Kidney (tissue), 14 donors: ENCODE results near the gene ENOPH1. TPM values are rescaled to one million over a fixed set of nuclear protein-coding genes. Genes with fewer than 3 reads are reported as not detected.
"Not testable (repeated sequence)": the region's sequence is repeated elsewhere in the genome, so short reads cannot be mapped to it uniquely, and the experiment has no call there.

ENCODE experiments used
- DNase-seq, 5 donors: peaks; one replicate each; pipeline ENCODE4 v3.0.0-alpha.2; 2013 to 2020
- FAIRE-seq: peaks from 2 replicates; lab custom pipeline; 2012; peaks lifted over from hg19 to GRCh38; lab: Jason Lieb, UNC
- H3K27ac ChIP-seq, 2 donors: one replicate each; pipeline ENCODE4 v1.7.0; 2013; ENCODE audit warnings: low read depth in 2 of 2, low read length in 2 of 2, inconsistent platforms in 1 of 2
- H3K27me3 ChIP-seq: one replicate; pipeline ENCODE4 v1.7.1; 2013; ENCODE audit warnings: low read length, inconsistent platforms; ENCODE audit not compliant: control insufficient read depth, insufficient read depth
- H3K36me3 ChIP-seq, 3 donors: one replicate each; pipeline versions ENCODE4 v1.7.0 to v1.7.1; 2013; ENCODE audit warnings: low read length in 3 of 3, control low read depth in 1 of 3, inconsistent platforms in 1 of 3; ENCODE audit not compliant: insufficient read depth in 3 of 3, control insufficient read depth in 2 of 3
- H3K4me1 ChIP-seq, 3 donors: one replicate each; pipeline versions ENCODE4 v1.7.0 to v1.7.1; 2013; ENCODE audit warnings: low read length in 3 of 3, inconsistent platforms in 1 of 3, low read depth in 1 of 3; ENCODE audit not compliant: control insufficient read depth in 2 of 3, insufficient read depth in 2 of 3
- H3K4me3 ChIP-seq, 3 donors: one replicate each; pipeline versions ENCODE4 v1.7.0 to v1.8.1; 2013; ENCODE audit warnings: low read length in 3 of 3, control low read depth in 1 of 3, inconsistent platforms in 1 of 3
- H3K9ac ChIP-seq, 3 donors: one replicate each; pipeline versions ENCODE4 v1.7.0 to v1.7.1; 2013; ENCODE audit warnings: low read length in 3 of 3, control low read depth in 1 of 3, inconsistent platforms in 1 of 3
- H3K9me3 ChIP-seq, 3 donors: one replicate each; pipeline versions ENCODE4 v1.7.0 to v1.7.1; 2013; ENCODE audit warnings: low read length in 3 of 3, control low read depth in 1 of 3, inconsistent platforms in 1 of 3; ENCODE audit not compliant: control insufficient read depth in 2 of 3, insufficient read depth in 1 of 3
- CTCF ChIP-seq: IDR thresholded peaks from 3 replicates; pipeline ENCODE4 v1.5.1; 2012; ENCODE audit warnings: mild to moderate bottlenecking, moderate library complexity, borderline replicate concordance; ENCODE audit not compliant: insufficient read depth; ENCODE audit errors: extremely low read depth
- intact Hi-C: fragments of 100-400 bp; cut with DNase I; formaldehyde crosslinking; loops from one replicate; pipeline ENCODE4 v1.11.1; 2022
- polyA plus RNA-seq: library from polyadenylated mRNA; stranded (reverse); fragments of 350-450 nt; fragmentation: Illumina TruSeq; extraction: RNeasy Lipid Tissue Mini Kit (QIAGEN cat#74804); gene quantifications from one replicate; pipeline ENCODE4 v1.2.3, GENCODE V29; 2014; ENCODE audit warnings: low read depth, low replicate concordance; ENCODE audit not compliant: insufficient read depth
- total RNA-seq: library from RNA; stranded (reverse); fragmentation: NEBNext Ultra II Directional; extraction: Animal tissue kit (Norgen Biotek cat#: 25700); gene quantifications from one replicate; pipeline ENCODE4 v1.2.1, GENCODE V29; 2021
- donor health status: control.
- donor health status: control.
- donor health status: control.
- donor health status: control.
- donor health status: control.
- donor health status: DM: yes; HTN: yes; CAD: no.
- donor health status: Normal renal cell carcinoma (clear cell type).

The ENOPH1 gene
- total and polyA plus RNA-seq, 2 donors from 2014 or later, result 30.3 to 36.0 TPM

- no peaks in the 10 kb centered on the region for H3K9me3 ChIP-seq
- no peak for TF ChIP-seq CTCF
- peaks cover 3 to 15% (median 4%) of the 10 kb centered on the region in 3 donors for H3K36me3 ChIP-seq
- no peak overlapping the region for H3K4me3 ChIP-seq
- no peak for DNase-seq
- no peaks in the 10 kb centered on the region for H3K27me3 ChIP-seq
- FAIRE-seq, result no peak
- H3K27ac ChIP-seq, result no peak overlapping the region
- intact Hi-C loops, result no loop called here
- no peak overlapping the region for H3K9ac ChIP-seq
- peaks cover 0 to 3% (median 0%) of the 10 kb centered on the region in 3 donors for H3K4me1 ChIP-seq
These were observed 32.8 kb downstream of the ENOPH1 start for GRCh38 chr4:82463221-82463620.

- FAIRE-seq (no peak), DNase-seq (no peak)
- H3K27me3 ChIP-seq, result no peaks in the 10 kb centered on the region
- peaks cover 0 to 3% (median 0%) of the 10 kb centered on the region in 3 donors for H3K4me1 ChIP-seq
- no peak overlapping the region for H3K9ac ChIP-seq
- H3K27ac ChIP-seq, result no peak overlapping the region
- no peaks in the 10 kb centered on the region for H3K36me3 ChIP-seq
- intact Hi-C loops, result no loop called here
- no peaks in the 10 kb centered on the region for H3K9me3 ChIP-seq
- H3K4me3 ChIP-seq, result no peak overlapping the region
- no peak for TF ChIP-seq CTCF
These were observed 37.1 kb downstream of the ENOPH1 start for GRCh38 chr4:82467471-82467870.

DNA sequence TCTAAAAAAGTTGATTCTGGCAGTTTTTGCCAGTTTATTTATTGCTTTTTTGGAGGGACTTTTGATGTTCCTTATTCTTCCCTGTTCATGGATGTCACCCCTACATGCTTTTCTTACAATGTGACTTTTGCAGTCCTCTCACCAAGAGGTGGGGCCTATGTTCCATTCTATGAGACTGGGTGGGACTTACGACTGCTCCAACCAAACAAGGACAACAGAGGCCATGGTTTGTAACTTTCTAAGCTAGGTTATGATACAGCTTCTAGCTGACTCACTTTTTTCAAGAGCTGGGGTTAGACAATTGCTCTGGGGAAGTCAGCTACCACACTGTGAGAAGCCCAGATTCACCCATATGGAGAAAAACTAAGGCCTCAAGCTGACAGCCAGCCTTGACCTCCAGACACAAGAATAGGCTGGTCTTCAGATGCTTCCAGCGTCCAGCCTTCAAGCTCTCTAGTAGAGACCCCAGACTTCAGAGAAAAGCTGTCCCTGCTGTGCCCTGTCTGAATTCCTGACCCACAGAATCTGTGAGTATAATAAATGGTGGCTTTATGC lies 39.5 kb downstream of the ENOPH1 start:
- FAIRE-seq, result no peak

DNA sequence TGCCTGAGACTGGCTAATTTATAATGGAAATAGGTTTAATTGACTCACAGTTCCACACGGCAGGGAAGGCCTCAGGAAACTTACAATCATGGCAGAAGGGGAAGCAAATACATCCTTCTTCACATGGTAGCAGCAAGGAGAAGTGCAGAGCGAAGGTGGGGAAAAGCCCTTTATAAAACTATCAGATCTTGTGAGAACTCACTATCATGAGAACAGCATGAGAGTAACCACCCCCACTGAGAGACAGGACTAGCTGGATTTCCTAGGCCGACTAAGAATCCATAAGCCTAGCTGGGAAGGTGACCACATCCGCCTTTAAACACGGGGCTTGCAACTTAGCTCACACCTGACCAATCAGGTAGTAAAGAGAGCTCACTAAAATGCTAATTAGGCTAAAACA lies 42.7 kb downstream of the ENOPH1 start:
- H3K4me1 ChIP-seq, H3K27ac ChIP-seq, H3K9ac ChIP-seq, DNase-seq, intact Hi-C loops, H3K4me3 ChIP-seq, H3K9me3 ChIP-seq, H3K36me3 ChIP-seq, H3K27me3 ChIP-seq, FAIRE-seq: not testable (repeated sequence)

More for the DNA sequence above, 39.5 kb downstream of the ENOPH1 start:
- H3K4me1 ChIP-seq, result peaks cover 0 to 3% (median 0%) of the 10 kb centered on the region in 3 donors
- no peak overlapping the region for H3K27ac ChIP-seq
- H3K9ac ChIP-seq, result no peak overlapping the region
- intact Hi-C loops, result no loop called here
- TF ChIP-seq CTCF, result no peak
- H3K9me3 ChIP-seq, result no peaks in the 10 kb centered on the region
- H3K36me3 ChIP-seq, result no peaks in the 10 kb centered on the region
- no peak overlapping the region for H3K4me3 ChIP-seq
- peak in 1 of 5 donors; percentile 36 for DNase-seq
- H3K27me3 ChIP-seq, result no peaks in the 10 kb centered on the region
